BLaER1 treated with 17β-estradiol and CSF1 and Interleukin-3, amounts not matched to agents 10 nM and 100 nM (cell line): ENCODE measurements around the gene TMEM107.

Source experiments
- H3K27ac ChIP-seq, 11 experiments: shearing (Covaris generic); formaldehyde crosslinking; 2 replicates each; pipeline ENCODE4 v1.8.1; 2022
- H3K27me3 ChIP-seq, 11 experiments: shearing (Covaris generic); formaldehyde crosslinking; 2 replicates each; pipeline ENCODE4 v1.8.1; 2022
- H3K36me3 ChIP-seq, 11 experiments: shearing (Covaris generic); formaldehyde crosslinking; 2 replicates each; pipeline ENCODE4 v1.8.1; 2022
- H3K4me1 ChIP-seq, 10 experiments: shearing (Covaris generic); formaldehyde crosslinking; 2 replicates each; pipeline ENCODE4 v1.8.1; 2022
- H3K4me2 ChIP-seq, 11 experiments: shearing (Covaris generic); formaldehyde crosslinking; 2 replicates each; pipeline ENCODE4 v1.8.1; 2022
- H3K4me3 ChIP-seq, 10 experiments: shearing (Covaris generic); formaldehyde crosslinking; 2 replicates each; pipeline ENCODE4 v1.8.1; 2022
- H3K9ac ChIP-seq, 11 experiments: shearing (Covaris generic); formaldehyde crosslinking; 2 replicates each; pipeline ENCODE4 v1.8.1; 2022
- H3K9me3 ChIP-seq, 11 experiments: shearing (Covaris generic); formaldehyde crosslinking; replicated peaks in 1 of 11; 2 replicates each; pipeline ENCODE4 v1.8.1; 2022
- H4K20me1 ChIP-seq, 11 experiments: shearing (Covaris generic); formaldehyde crosslinking; 2 replicates each; pipeline ENCODE4 v1.8.1; 2022
- Cebpa-rat ChIP-seq, 11 experiments: shearing (Covaris generic); IDR thresholded peaks; 2 replicates each; pipeline ENCODE4 v1.8.1; 2022

The TMEM107 gene

DNA sequence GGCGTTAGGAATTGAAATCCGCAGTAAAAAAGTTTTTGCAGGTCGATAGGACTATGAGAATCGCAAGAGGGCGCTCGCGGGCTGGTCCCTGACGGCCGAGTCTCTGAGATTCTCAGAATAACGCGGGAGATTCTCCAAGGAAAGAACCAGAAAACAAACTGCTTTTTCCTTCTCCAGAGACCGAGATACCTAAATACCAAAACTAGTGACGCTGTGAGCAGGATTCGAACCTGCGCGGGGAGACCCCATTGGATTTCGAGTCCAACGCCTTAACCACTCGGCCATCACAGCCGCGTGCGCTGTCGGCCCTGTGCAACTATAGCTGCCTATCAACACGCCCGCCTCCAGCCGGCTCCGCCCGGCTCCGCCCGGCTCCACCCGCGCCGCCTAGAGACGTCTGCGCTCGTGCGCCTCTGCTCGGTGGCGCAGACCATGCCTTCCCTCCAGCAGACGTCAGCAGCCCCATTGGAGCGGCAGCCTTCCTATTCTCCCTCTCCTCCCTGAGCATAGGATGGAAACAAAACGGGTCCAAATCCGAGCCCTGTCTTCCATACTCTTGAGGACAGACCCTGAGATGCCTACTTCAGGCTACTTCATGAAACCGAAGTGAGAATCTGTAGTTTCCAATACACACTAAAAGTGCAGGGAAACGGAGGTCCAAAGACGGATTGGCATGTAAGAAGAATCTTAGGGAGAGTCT lies 37.4 kb downstream of the TMEM107 start:
- no peaks in the 10 kb centered on the region for H3K9me3 ChIP-seq
- H3K4me2 ChIP-seq = peak overlapping the region; percentile 82 to 98 (median 94)
- H3K9ac ChIP-seq = peak overlapping the region; percentile 60 to 82 (median 72); a peak in 21 of 22 replicates
- H4K20me1 ChIP-seq = peaks cover 0 to 43% (median 22%) of the 10 kb centered on the region in 11 experiments; a peak in 15 of 22 replicates
- peaks cover 19 to 28% (median 22%) of the 10 kb centered on the region in 10 experiments for H3K4me1 ChIP-seq
- no peak for TF ChIP-seq Cebpa-rat (IDR thresholded peaks at IDR 0.05)
- peaks cover 32 to 44% (median 37%) of the 10 kb centered on the region in 11 experiments for H3K36me3 ChIP-seq
- H3K4me3 ChIP-seq = peak overlapping the region; percentile 49 to 70 (median 62)
- no peaks in the 10 kb centered on the region for H3K27me3 ChIP-seq
- peak overlapping the region; percentile 33 to 74 (median 67); a peak in 21 of 22 replicates for H3K27ac ChIP-seq

GRCh38 chr17:8138374-8138671 lies 37.9 kb downstream of the TMEM107 start:
- TF ChIP-seq Cebpa-rat (IDR thresholded peaks at IDR 0.05) = no peak
- Histone ChIP-seq H4K20me1 (peaks cover 0 to 41% (median 22%) of the 10 kb centered on the region in 11 experiments; a peak in 15 of 22 replicates), H3K27me3 (no peaks in the 10 kb centered on the region), H3K4me1 (peaks cover 19 to 28% (median 22%) of the 10 kb centered on the region in 10 experiments), H3K9ac (peak overlapping the region; percentile 60 to 82 (median 72)), H3K4me3 (peak overlapping the region; percentile 49 to 70 (median 62)), H3K27ac (peak overlapping the region in 10 of 11 experiments; percentile 2 to 74 (median 41); a peak in 12 of 22 replicates), H3K4me2 (peak overlapping the region; percentile 82 to 98 (median 94)), H3K9me3 (no peaks in the 10 kb centered on the region), H3K36me3 (peaks cover 30 to 39% (median 34%) of the 10 kb centered on the region in 11 experiments)

DNA sequence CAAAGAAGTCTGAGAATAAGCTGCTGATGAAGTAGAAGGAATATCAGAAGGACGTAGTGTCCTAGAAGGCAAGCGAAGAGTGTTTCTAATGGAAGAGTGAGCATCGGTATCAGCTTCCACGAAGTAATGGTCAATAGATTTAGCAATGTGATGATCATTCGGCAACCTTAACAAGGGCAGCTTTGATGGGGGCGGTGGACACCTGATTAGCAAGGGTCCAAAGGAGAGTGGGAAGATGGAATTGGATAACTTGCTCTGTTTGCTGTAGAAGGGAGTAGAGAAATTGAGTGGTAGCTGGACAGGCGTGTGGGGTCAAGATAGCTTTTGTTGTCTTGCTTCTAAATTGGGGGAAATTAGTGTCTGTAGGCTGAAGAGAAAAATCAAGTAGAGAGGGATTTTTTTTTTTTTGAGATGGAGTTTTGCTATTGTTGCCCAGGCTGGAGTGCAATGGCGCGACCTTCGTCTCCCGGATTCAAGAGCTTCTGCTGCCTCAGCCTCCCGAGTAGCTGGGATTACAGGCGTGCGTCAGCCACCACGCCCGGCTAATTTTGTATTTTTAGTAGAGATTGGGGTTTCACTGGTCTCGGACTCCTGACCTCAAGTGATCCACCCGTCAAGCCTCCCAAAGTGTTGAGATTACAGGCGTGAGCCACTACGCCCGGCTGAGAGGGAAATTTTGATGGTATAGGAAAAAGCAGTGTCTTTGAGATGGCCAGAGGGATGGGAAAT lies 38.4 kb downstream of the TMEM107 start:
- peak overlapping the region in 9 of 11 experiments; percentile 2 to 74 (median 27); a peak in 10 of 22 replicates for H3K27ac ChIP-seq
- H3K4me2 ChIP-seq = peak overlapping the region; percentile 82 to 98 (median 94)
- H3K36me3 ChIP-seq = peaks cover 27 to 34% (median 31%) of the 10 kb centered on the region in 11 experiments
- H3K4me1 ChIP-seq = peaks cover 19 to 28% (median 22%) of the 10 kb centered on the region in 10 experiments
- peak overlapping the region; percentile 49 to 70 (median 62) for H3K4me3 ChIP-seq
- H4K20me1 ChIP-seq = peaks cover 0 to 39% (median 22%) of the 10 kb centered on the region in 11 experiments; a peak in 15 of 22 replicates
- TF ChIP-seq Cebpa-rat (IDR thresholded peaks at IDR 0.05) = no peak
- peak overlapping the region; percentile 60 to 82 (median 72) for H3K9ac ChIP-seq
- H3K9me3 ChIP-seq = no peaks in the 10 kb centered on the region
- H3K27me3 ChIP-seq = no peaks in the 10 kb centered on the region

- Histone ChIP-seq H3K27ac (no peak overlapping the region), H3K9me3 (no peaks in the 10 kb centered on the region), H3K4me1 (peaks cover 12 to 16% (median 13%) of the 10 kb centered on the region in 10 experiments), H3K9ac (peak overlapping the region in 1 of 11 experiments; percentile 45; a peak in 1 of 22 replicates), H3K36me3 (no peaks in the 10 kb centered on the region), H4K20me1 (peaks cover 0 to under 1% (median 0%) of the 10 kb centered on the region in 11 experiments; a peak in 1 of 22 replicates), H3K27me3 (peaks cover 5 to 24% (median 15%) of the 10 kb centered on the region in 11 experiments; a peak in 21 of 22 replicates), H3K4me3 (no peak overlapping the region), H3K4me2 (no peak overlapping the region)
- TF ChIP-seq Cebpa-rat (IDR thresholded peaks at IDR 0.05) = no peak
Measured at GRCh38 chr17:8133941-8134340, 42.2 kb downstream of the TMEM107 start.

DNA sequence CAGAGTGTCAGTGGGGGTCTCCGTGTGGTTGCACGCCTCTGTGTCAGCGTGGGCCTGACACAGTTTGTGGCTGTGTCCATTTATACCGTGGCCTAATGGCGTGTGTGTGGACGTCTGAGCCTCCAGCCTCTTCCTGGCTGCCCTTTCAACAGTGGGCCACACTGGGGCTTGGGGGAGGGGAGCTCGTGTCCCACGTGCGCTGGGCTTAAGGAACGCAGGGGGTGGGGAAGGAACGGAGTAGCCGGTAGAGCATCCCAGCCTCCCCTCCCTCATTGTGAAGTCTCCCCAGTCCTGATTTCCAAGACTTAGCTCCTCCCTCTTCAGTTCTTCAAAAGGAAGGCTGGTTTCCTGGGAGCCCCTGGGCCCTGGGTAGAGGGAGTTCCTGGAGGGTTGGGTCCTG lies 42.8 kb downstream of the TMEM107 start:
- Histone ChIP-seq H3K4me2 (no peak overlapping the region), H3K27ac (no peak overlapping the region), H3K4me3 (no peak overlapping the region)

DNA sequence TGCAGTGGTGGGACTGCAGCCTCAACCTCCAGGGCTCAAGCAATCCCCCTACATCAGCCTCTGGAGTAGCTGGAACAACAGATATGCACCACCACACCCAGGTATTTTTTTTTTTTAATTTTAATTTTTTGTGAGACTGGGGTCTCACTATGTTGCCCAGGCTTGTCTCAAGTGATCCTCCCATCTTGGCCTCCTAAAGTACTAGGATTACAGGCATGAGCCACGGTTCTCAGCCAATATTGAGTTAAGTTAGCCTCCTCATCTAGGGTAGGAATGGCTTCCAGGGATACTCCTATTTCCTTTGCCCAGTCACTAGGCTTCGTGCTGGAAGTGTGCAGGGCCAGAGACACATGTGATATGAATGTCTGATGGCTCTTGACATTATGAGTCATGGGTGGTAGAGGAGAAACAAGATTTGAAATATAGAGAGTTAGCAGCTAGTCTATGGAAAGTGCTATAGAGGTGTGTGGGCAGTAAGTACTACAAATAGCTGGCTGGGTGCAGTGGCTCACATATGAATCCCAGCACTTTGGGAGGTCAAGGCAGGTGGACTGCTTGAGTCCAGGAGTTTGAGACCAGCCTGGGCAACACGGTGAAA lies 44.2 kb downstream of the TMEM107 start:
- H3K27me3 ChIP-seq = peaks cover 5 to 43% (median 35%) of the 10 kb centered on the region in 11 experiments; a peak in 21 of 22 replicates
- H3K4me1 ChIP-seq = peaks cover 4 to 8% (median 6%) of the 10 kb centered on the region in 10 experiments; a peak in 19 of 20 replicates
- H3K9ac ChIP-seq = no peak overlapping the region
- no peak for TF ChIP-seq Cebpa-rat (IDR thresholded peaks at IDR 0.05)
- H3K9me3 ChIP-seq = no peaks in the 10 kb centered on the region
- no peaks in the 10 kb centered on the region for H3K36me3 ChIP-seq
- H3K27ac ChIP-seq = no peak overlapping the region
- H3K4me3 ChIP-seq = no peak overlapping the region
- no peaks in the 10 kb centered on the region for H4K20me1 ChIP-seq
- no peak overlapping the region for H3K4me2 ChIP-seq

More for the DNA sequence above, 42.8 kb downstream of the TMEM107 start:
- peaks cover 5 to 29% (median 21%) of the 10 kb centered on the region in 11 experiments; a peak in 21 of 22 replicates for H3K27me3 ChIP-seq
- TF ChIP-seq Cebpa-rat (IDR thresholded peaks at IDR 0.05) = no peak
- no peaks in the 10 kb centered on the region for H3K36me3 ChIP-seq
- H3K4me1 ChIP-seq = peaks cover 12 to 15% (median 13%) of the 10 kb centered on the region in 10 experiments
- peak overlapping the region in 1 of 11 experiments; percentile 45; a peak in 1 of 22 replicates for H3K9ac ChIP-seq
- no peaks in the 10 kb centered on the region for H4K20me1 ChIP-seq
- no peaks in the 10 kb centered on the region for H3K9me3 ChIP-seq

GRCh38 chr17:8128125-8128784 lies 47.9 kb downstream of the TMEM107 start:
- Histone ChIP-seq H3K4me2 (no peak overlapping the region), H3K9me3 (no peaks in the 10 kb centered on the region), H3K36me3 (no peaks in the 10 kb centered on the region), H3K4me1 (peaks cover 28 to 36% (median 32%) of the 10 kb centered on the region in 10 experiments), H3K27me3 (peaks cover 28 to 76% (median 59%) of the 10 kb centered on the region in 11 experiments), H3K9ac (no peak overlapping the region), H3K4me3 (no peak overlapping the region), H3K27ac (no peak overlapping the region), H4K20me1 (peaks cover 0 to 22% (median 21%) of the 10 kb centered on the region in 11 experiments; a peak in 20 of 22 replicates)
- no peak for TF ChIP-seq Cebpa-rat (IDR thresholded peaks at IDR 0.05)

- H3K4me3 ChIP-seq = peak overlapping the region; percentile 57 to 79 (median 69)
- H3K4me1 ChIP-seq = peaks cover 36 to 52% (median 44%) of the 10 kb centered on the region in 10 experiments
- H3K9ac ChIP-seq = peak overlapping the region; percentile 57 to 75 (median 68); a peak in 20 of 22 replicates
- H3K27me3 ChIP-seq = peaks cover 45 to 93% (median 76%) of the 10 kb centered on the region in 11 experiments
- no peaks in the 10 kb centered on the region for H3K36me3 ChIP-seq
- H3K4me2 ChIP-seq = peak overlapping the region; percentile 91 to 100 (median 99)
- peak overlapping the region in 3 of 11 experiments; percentile 16 to 36 (median 32); a peak in 3 of 22 replicates for H3K27ac ChIP-seq
- H3K9me3 ChIP-seq = no peaks in the 10 kb centered on the region
- no peak for TF ChIP-seq Cebpa-rat (IDR thresholded peaks at IDR 0.05)
- peaks cover 0 to 39% (median 33%) of the 10 kb centered on the region in 11 experiments; a peak in 20 of 22 replicates for H4K20me1 ChIP-seq
Measured at GRCh38 chr17:8126491-8127066, 49.6 kb downstream of the TMEM107 start.
